Stimulated activated CD8-positive, alpha-beta memory T cell treated with anti-CD3 and anti-CD28 coated beads, Interleukin-7, amount 100 ng/mL, for 4 hours (primary cell): ENCODE results near the gene C1R.
"Not testable (repeated sequence)": the region's sequence is repeated elsewhere in the genome, so short reads cannot be mapped to it uniquely, and the experiment has no call there.

Experiments
- DNase-seq, 2 donors: peaks; one replicate each; pipeline ENCODE4 v3.0.0-alpha.2; 2020; ENCODE audit warnings: low read depth in 2 of 2

Gene C1R

GRCh38 chr12:7068240-7068993 is 23.8 kb downstream of the C1R start:
- DNase-seq = no peak

- DNase-seq = no peak
Measured at GRCh38 chr12:7067096-7067495, 25.1 kb downstream of the C1R start.

DNA sequence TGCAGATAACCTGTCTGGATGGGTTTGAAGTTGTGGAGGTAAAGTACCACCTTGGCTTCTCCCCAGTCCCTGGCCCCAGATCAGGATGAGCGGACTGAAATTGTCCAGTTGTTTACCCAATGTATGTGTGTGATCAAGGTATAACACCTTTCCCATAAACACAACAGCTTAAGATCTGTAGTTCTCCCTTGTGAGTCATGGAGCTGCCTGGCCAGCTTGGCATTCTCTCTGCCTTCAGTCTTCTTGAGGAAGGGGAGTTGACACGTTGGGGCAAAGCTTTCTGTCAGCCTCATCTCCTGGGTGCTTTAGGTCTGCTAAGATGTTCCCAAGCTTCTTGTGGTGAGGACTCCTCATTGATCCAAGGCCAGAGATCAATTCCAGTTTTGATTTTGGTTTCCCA is 25.6 kb downstream of the C1R start:
- no peak for DNase-seq

- DNase-seq = no peak
Measured at GRCh38 chr12:7065073-7065623, 27.1 kb downstream of the C1R start.

GRCh38 chr12:7064516-7064915 is 27.7 kb downstream of the C1R start:
- no peak for DNase-seq

GRCh38 chr12:7061596-7061995 is 30.6 kb downstream of the C1R start:
- DNase-seq = no peak

GRCh38 chr12:7061138-7061537 is 31.1 kb downstream of the C1R start:
- DNase-seq = no peak

DNA sequence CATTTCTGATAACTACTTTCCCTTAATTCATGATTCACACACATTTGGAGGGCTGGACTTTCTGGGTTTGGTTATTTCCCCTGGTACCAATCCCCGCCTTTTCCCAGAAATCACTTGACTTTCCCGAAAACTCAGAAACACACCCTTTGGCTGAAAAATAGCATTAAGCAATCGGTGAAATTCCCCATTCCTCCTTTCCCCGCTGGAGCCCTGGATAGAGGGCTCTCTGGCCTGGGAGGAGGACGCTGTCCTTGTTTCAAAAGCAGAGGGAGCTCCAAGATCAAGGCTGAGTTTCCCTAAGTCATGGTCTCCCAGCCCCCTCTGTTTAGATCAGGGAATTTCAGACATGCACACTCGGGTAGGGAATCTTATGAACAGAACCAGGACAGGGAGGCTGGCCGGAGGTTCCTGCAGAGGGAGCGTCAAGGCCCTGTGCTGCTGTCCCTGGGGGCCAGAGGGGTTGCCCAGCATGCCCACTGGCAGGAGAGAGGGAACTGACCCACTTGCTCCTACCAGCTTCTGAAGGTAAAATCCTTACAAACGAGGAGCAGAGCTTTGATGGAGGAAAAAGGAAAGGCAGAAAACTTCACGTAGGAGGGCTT is 31.8 kb downstream of the C1R start, which contains the start of gene C1S:
TSS of gene C1S (plus strand) at position 366 of the 602 bp plus-strand sequence. CDS start 1,195 bp downstream, outside the sequence.
- DNase-seq = no peak

DNA sequence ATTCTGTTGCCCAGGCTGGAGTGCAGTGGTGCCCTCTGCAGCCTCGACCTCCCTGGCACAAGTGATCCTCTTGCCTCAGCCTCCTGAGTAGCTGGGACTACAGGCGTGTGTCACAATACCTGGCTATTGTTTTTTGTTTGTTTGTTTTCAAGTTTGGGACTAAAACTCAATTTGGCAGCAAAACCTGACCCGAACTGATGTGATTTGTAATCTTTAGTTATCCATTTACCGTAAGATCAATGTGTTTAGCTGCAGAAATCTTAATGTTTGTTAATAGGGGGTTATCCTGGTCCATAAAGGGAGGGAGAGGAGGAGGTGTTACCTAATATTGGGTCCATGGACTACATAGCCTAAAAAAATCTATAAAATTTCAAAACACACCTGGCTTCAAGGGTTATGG is 32.5 kb downstream of the C1R start:
- no peak for DNase-seq

DNA sequence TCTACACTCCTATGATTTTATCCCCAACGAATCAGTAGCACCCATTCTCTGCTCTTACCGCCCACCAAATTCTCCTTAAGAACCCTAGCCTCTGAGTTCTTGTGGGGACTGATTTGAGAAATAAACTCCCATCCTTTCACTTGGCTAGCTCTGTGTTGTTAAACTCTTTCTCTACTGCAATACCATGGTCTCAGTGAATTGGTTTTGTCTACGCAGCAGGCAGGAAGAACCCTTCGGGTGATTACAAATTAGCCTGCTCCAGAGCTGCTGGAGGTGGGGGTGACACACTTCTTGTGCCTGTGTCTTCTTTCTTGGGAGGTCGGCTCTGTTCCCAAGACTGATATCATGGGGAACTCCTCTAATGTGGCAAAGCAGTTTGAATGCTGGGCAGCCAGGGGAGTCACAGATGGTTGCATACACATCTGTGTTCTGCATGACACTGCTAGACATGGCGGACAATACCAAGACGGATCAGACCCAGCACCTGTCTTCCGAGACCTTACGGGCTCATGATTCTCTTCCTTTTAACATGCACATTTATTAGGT is 33.3 kb downstream of the C1R start:
- DNase-seq = no peak

- no peak for DNase-seq
Measured at GRCh38 chr12:7058163-7058845, 33.9 kb downstream of the C1R start.

DNA sequence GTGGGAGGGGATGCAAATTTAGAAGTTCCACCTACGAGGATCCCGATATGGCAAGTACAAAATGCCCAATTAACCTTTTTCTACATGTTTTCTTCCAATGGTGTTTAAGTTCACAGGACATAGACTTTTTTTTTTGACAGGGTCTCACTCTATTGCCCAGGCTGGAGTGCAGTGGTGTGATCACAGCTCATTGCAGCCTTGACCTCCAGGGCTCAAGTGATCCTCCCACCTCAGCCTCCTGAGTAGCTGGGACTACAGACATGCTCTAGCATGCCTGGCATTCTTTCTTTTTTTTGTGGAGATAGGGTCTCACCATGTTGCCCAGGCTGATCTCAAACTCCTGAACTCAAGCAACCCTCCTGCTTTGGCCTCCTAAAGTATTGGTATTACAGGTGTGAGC is 36.5 kb downstream of the C1R start:
- DNase-seq = not testable (repeated sequence)

- no peak for DNase-seq
Measured at GRCh38 chr12:7054925-7055324, 37.3 kb downstream of the C1R start.

DNA sequence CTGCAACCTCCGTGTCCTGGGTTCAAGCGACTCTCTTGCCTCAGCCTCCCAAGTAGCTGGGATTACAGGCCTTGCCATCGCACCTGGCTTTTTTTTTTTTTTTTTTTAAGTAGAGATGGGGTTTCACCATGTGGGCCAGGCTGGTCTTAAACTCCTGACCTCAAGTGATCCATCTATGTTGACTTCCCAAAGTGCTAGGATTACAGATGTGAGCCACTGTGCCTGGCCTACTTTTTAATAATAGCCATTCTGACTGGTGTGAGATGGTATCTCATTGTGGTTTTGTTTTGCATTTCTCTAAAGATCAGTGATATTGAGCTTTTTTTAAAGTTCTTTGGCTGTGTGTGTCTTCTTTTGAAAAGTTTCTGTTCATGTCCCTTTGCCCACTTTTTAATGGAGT is 42.3 kb downstream of the C1R start:
- not testable (repeated sequence) for DNase-seq

- DNase-seq = not testable (repeated sequence)
Measured at GRCh38 chr12:7049445-7049951, 42.7 kb downstream of the C1R start.

DNA sequence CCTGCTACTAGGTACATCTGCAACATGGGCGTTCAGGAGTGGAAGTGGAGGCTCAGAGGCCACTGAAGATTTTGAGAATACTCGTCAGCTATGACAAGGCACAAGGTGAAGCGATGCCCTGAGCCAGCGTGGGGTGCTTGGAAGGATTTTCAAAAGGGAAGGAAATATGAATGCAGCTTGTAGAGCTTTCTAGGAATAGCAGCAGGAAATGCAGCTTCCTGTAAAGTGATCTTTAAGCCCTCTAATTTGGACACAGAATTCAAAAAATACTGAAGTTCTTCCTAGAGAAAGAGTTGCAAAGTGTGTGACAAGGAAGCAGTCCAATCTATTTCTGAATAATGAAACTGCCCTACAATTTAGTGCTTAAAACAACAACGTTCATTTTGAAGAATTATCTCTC is 44.9 kb downstream of the C1R start:
- no peak for DNase-seq

GRCh38 chr12:7046383-7047105 is 45.7 kb downstream of the C1R start:
- no peak for DNase-seq

- DNase-seq = no peak
Measured at GRCh38 chr12:7045913-7046312, 46.3 kb downstream of the C1R start.

- no peak for DNase-seq
Measured at GRCh38 chr12:7042842-7043241, 49.4 kb downstream of the C1R start.

- no peak for DNase-seq
Measured at GRCh38 chr12:7039403-7039802, 52.8 kb downstream of the C1R start.

DNA sequence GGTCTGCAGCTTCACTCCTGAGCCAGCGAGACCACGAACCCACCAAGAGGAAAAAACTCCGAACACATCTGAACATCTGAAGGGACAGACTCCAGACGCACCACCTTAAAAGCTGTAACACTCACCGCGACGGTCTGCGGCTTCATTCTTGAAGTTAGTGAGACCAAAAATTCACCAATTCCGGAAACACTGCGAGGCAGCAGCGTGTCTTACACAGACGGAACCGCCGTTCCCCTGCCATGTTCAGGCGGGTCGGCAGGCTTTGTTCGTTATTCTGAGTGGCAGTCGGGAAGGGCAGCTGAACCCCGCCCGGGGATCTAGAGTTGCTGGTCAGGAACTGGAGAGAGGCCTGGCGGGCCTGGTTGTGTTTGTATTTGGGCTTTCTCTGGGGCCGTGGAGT is 53.7 kb downstream of the C1R start:
- DNase-seq = no peak
